Keratinocyte (primary cell): ENCODE results near the gene PCGF2. TPM values are rescaled to one million over a fixed set of nuclear protein-coding genes. Genes with fewer than 3 reads are reported as not detected.

Experiments
- DNase-seq: peaks from one replicate; pipeline ENCODE4 v3.0.0-alpha.2; 2011; ENCODE audit warnings: low read depth, missing footprints, low spot score
- FAIRE-seq: peaks from 2 replicates; lab custom pipeline; 2011; peaks lifted over from hg19 to GRCh38; lab: Jason Lieb, UNC
- H2AFZ ChIP-seq: 2 replicates; pipeline ENCODE4 v1.6.0; 2012; ENCODE audit warnings: low read length, control low read depth, inconsistent platforms; ENCODE audit not compliant: control insufficient read depth
- H3K27ac ChIP-seq: 2 replicates; pipeline ENCODE4 v1.5.1; 2011; ENCODE audit warnings: low read length; ENCODE audit not compliant: control insufficient read depth, insufficient read depth
- H3K27me3 ChIP-seq: 3 replicates; pipeline ENCODE4 v1.6.0; 2011; ENCODE audit warnings: low read length; ENCODE audit not compliant: control insufficient read depth, insufficient read depth; ENCODE audit errors: extremely low read depth
- H3K36me3 ChIP-seq, 2 experiments: 2 replicates in 1 of 2; 3 replicates in 1 of 2; pipeline ENCODE4 v1.5.1; 2011; ENCODE audit warnings: low read length in 2 of 2, mild to moderate bottlenecking in 1 of 2; ENCODE audit not compliant: control insufficient read depth in 2 of 2, insufficient read depth in 2 of 2; ENCODE audit errors: extremely low read depth in 1 of 2
- H3K4me1 ChIP-seq: 3 replicates; pipeline ENCODE4 v1.5.1; 2011; ENCODE audit warnings: low read length; ENCODE audit not compliant: control insufficient read depth, insufficient read depth; ENCODE audit errors: extremely low read depth
- H3K4me2 ChIP-seq: 3 replicates; pipeline ENCODE4 v1.6.0; 2011; ENCODE audit warnings: low read depth, low read length; ENCODE audit not compliant: control insufficient read depth, insufficient read depth; ENCODE audit errors: extremely low read depth
- H3K4me3 ChIP-seq, 3 experiments: fragments of 200-600 bp in 1 of 3; sonication (generic) in 1 of 3; 2 replicates in 2 of 3; 3 replicates in 1 of 3; pipeline ENCODE4 v1.5.1; 2011 to 2016; ENCODE audit warnings: low read length in 3 of 3, mild to moderate bottlenecking in 3 of 3, control low read depth in 2 of 3, inconsistent platforms in 1 of 3, low read depth in 1 of 3, mixed read lengths in 1 of 3, mixed run types in 1 of 3, moderate library complexity in 1 of 3; ENCODE audit not compliant: control insufficient read depth in 2 of 3, insufficient read depth in 2 of 3; ENCODE audit errors: extremely low read depth in 1 of 3
- H3K79me2 ChIP-seq: 2 replicates; pipeline ENCODE4 v1.6.0; 2012; ENCODE audit warnings: low read length; ENCODE audit not compliant: control insufficient read depth, insufficient read depth
- H3K9ac ChIP-seq: 3 replicates; pipeline ENCODE4 v1.6.0; 2011; ENCODE audit warnings: low read length; ENCODE audit not compliant: control insufficient read depth, insufficient read depth; ENCODE audit errors: extremely low read depth
- H3K9me1 ChIP-seq: 3 replicates; pipeline ENCODE4 v1.6.0; 2011; ENCODE audit warnings: low read length; ENCODE audit not compliant: control insufficient read depth, insufficient read depth; ENCODE audit errors: extremely low read depth
- H3K9me3 ChIP-seq: 2 replicates; pipeline ENCODE4 v1.5.1; 2012; ENCODE audit warnings: low read depth, low read length; ENCODE audit not compliant: control insufficient read depth
- H4K20me1 ChIP-seq: 3 replicates; pipeline ENCODE4 v1.6.0; 2011; ENCODE audit warnings: low read length; ENCODE audit not compliant: control insufficient read depth, insufficient read depth; ENCODE audit errors: extremely low read depth
- EZH2 ChIP-seq: IDR thresholded peaks from one replicate; pipeline ENCODE4 v1.6.1; 2012; ENCODE audit warnings: inconsistent platforms, mild to moderate bottlenecking, low read length, moderate library complexity
- dilution Hi-C: fragments of 300-500 bp; cut with MboI; formaldehyde crosslinking; loops from one replicate; pipeline ENCODE4 v1.7.0; 2020; ENCODE audit warnings: low sequenced_read_pairs; ENCODE audit not compliant: extremely low pct_ligation_motif_present
- polyA plus RNA-seq, 5 experiments: library from polyadenylated mRNA; depleted of rRNA in 3 of 5; stranded (reverse) in 3 of 5; stranded (forward) in 1 of 5; unstranded in 1 of 5; fragments of >200 nt; gene quantifications; 1 replicate in 1 of 5; 2 replicates in 3 of 5; 3 replicates in 1 of 5; pipeline versions ENCODE4 v1.2.1 to v1.2.3, GENCODE V29; 2011 to 2012; ENCODE audit warnings: missing spikeins in 2 of 5, low read depth in 1 of 5, low replicate concordance in 1 of 5
- small RNA-seq, 3 experiments: library from RNA; depleted of rRNA; stranded (forward); fragments of <200 nt; gene quantifications; one replicate each; pipeline ENCODE3, GENCODE V24; 2012; ENCODE audit warnings: low read depth in 3 of 3, low replicate concordance in 1 of 3; ENCODE audit not compliant: insufficient read length in 3 of 3
- TF ChIP-seq, protein P1 (sequence below), 3 experiments: IDR thresholded peaks in 1 of 3; conservative IDR thresholded peaks in 1 of 3; optimal IDR thresholded peaks in 1 of 3; 2 replicates in 2 of 3; 3 replicates in 1 of 3; pipeline versions ENCODE3 to v1.5.1; 2011; ENCODE audit warnings: low read length in 3 of 3, mild to moderate bottlenecking in 3 of 3, moderate library complexity in 2 of 3, control low read depth in 1 of 3, inconsistent platforms in 1 of 3; ENCODE audit not compliant: insufficient read depth in 2 of 3; ENCODE audit errors: extremely low read depth in 1 of 3

The PCGF2 gene
- polyA plus RNA-seq, 1 donor (not counting 4 experiments of a cell fraction or from before 2014, with no cell fraction given): 4.1 TPM

- Histone ChIP-seq H3K4me3 (no peak overlapping the region), H3K79me2 (no peaks in the 10 kb centered on the region), H3K4me1 (no peaks in the 10 kb centered on the region), H3K27ac (no peak overlapping the region), H4K20me1 (no peaks in the 10 kb centered on the region), H3K9me1 (no peaks in the 10 kb centered on the region), H3K27me3 (peaks cover 8% of the 10 kb centered on the region), H3K4me2 (no peak overlapping the region), H3K9ac (no peak overlapping the region), H2AFZ (no peak overlapping the region), H3K36me3 (no peaks in the 10 kb centered on the region), H3K9me3 (no peaks in the 10 kb centered on the region)
- DNase-seq (no peak), FAIRE-seq (no peak)
- TF ChIP-seq, protein P1, sequence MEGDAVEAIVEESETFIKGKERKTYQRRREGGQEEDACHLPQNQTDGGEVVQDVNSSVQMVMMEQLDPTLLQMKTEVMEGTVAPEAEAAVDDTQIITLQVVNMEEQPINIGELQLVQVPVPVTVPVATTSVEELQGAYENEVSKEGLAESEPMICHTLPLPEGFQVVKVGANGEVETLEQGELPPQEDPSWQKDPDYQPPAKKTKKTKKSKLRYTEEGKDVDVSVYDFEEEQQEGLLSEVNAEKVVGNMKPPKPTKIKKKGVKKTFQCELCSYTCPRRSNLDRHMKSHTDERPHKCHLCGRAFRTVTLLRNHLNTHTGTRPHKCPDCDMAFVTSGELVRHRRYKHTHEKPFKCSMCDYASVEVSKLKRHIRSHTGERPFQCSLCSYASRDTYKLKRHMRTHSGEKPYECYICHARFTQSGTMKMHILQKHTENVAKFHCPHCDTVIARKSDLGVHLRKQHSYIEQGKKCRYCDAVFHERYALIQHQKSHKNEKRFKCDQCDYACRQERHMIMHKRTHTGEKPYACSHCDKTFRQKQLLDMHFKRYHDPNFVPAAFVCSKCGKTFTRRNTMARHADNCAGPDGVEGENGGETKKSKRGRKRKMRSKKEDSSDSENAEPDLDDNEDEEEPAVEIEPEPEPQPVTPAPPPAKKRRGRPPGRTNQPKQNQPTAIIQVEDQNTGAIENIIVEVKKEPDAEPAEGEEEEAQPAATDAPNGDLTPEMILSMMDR (optimal IDR thresholded peaks at IDR 0.05 in 1 of 3, IDR thresholded peaks at IDR 0.05 in 1 of 3, conservative IDR thresholded peaks at IDR 0.05 in 1 of 3; ENCODE audit: extremely low read depth in 1 of 3, insufficient read depth in 2 of 3, low read length in 3 of 3): no peak
- no peak for TF ChIP-seq EZH2
- dilution Hi-C loops: no loop called here
These were observed 60.9 kb downstream of the PCGF2 start for GRCh38 chr17:38687286-38687685.

GRCh38 chr17:38685491-38685890 lies 62.6 kb downstream of the PCGF2 start:
- FAIRE-seq: no peak
- Histone ChIP-seq H3K9me1 (no peaks in the 10 kb centered on the region), H3K4me1 (no peaks in the 10 kb centered on the region), H2AFZ (no peak overlapping the region), H3K36me3 (no peaks in the 10 kb centered on the region), H3K27ac (no peak overlapping the region), H4K20me1 (no peaks in the 10 kb centered on the region), H3K79me2 (no peaks in the 10 kb centered on the region), H3K4me2 (no peak overlapping the region), H3K9me3 (no peaks in the 10 kb centered on the region), H3K9ac (no peak overlapping the region), H3K4me3 (no peak overlapping the region), H3K27me3 (peaks cover 8% of the 10 kb centered on the region)
- dilution Hi-C loops: no loop called here
- DNase-seq: no peak
- no peak for TF ChIP-seq EZH2
- TF ChIP-seq, protein P1 (optimal IDR thresholded peaks at IDR 0.05 in 1 of 3, IDR thresholded peaks at IDR 0.05 in 1 of 3, conservative IDR thresholded peaks at IDR 0.05 in 1 of 3; ENCODE audit: extremely low read depth in 1 of 3, insufficient read depth in 2 of 3, low read length in 3 of 3): no peak

Small RNA genes within 50 kb of the gene (small RNA-seq; reads per million reads assigned to genes)
- 0 reads per million in 3 experiments for gene MIR4726
- gene MIR4734: 0 reads per million in 3 experiments
- 0 to 0.50 (median 0) reads per million in 3 experiments for gene RNA5SP440
- 0 reads per million in 3 experiments for gene RNU6-866P

Other genes with a start within 250 kb of the PCGF2 start
- 0.31 to 0.41 TPM (median 0.37 TPM) in 3 replicates for gene SRCIN1, start 142.4 kb downstream of the PCGF2 start, polyA plus RNA-seq
- 2.1 to 4.4 TPM (median 3.2 TPM) in 3 replicates for gene EPOP, start 73.4 kb downstream of the PCGF2 start, polyA plus RNA-seq
- 17.4 to 18.1 TPM (median 17.7 TPM) in 3 replicates for gene MLLT6, start 43.1 kb downstream of the PCGF2 start, polyA plus RNA-seq
- gene CISD3, start 18.0 kb downstream of the PCGF2 start, polyA plus RNA-seq: 10.4 to 25.6 TPM (median 17.1 TPM) in 3 replicates
- 294 to 346 TPM (median 316 TPM) in 3 replicates for gene PSMB3, start 4.4 kb upstream of the PCGF2 start, polyA plus RNA-seq
- gene PIP4K2B, start 51.2 kb upstream of the PCGF2 start, polyA plus RNA-seq: 26.4 to 29.2 TPM (median 29.2 TPM) in 3 replicates
- 12.7 to 15.3 TPM (median 14.9 TPM) in 3 replicates for gene CWC25, start 77.0 kb upstream of the PCGF2 start, polyA plus RNA-seq
- 2,125 to 2,966 TPM (median 2,468 TPM) in 3 replicates for gene RPL23, start 105.4 kb upstream of the PCGF2 start, polyA plus RNA-seq
- 72.5 to 117 TPM (median 88.1 TPM) in 3 replicates for gene LASP1, start 121.7 kb upstream of the PCGF2 start, polyA plus RNA-seq
- gene FBXO47, start 219.1 kb upstream of the PCGF2 start, polyA plus RNA-seq: 0.03 TPM in 1 of 3 replicates, not detected in the others